Osteocyte (in vitro differentiated cells): Measurements from ENCODE around the gene ACHE. TPM values are rescaled to one million over a fixed set of nuclear protein-coding genes. Genes with fewer than 3 reads are reported as not detected.
A peak's percentile ranks its signal among the peaks of the same experiment; 100 is the strongest.

Source experiments
- DNase-seq: peaks from one replicate; pipeline ENCODE4 v3.0.0; 2021; ENCODE audit warnings: mixed read lengths; ENCODE audit not compliant: unreplicated experiment; ENCODE audit errors: extremely low spot score
- H3K27ac Mint-ChIP-seq: one replicate; pipeline ENCODE4 v1.8.0; 2021; ENCODE audit warnings: mild to moderate bottlenecking, mixed read lengths; ENCODE audit not compliant: unreplicated experiment
- H3K27me3 Mint-ChIP-seq: one replicate; pipeline ENCODE4 v1.8.0; 2021; ENCODE audit warnings: mixed read lengths; ENCODE audit not compliant: unreplicated experiment
- H3K36me3 Mint-ChIP-seq: one replicate; pipeline ENCODE4 v1.8.0; 2021; ENCODE audit warnings: mixed read lengths; ENCODE audit not compliant: unreplicated experiment
- H3K4me1 Mint-ChIP-seq: one replicate; pipeline ENCODE4 v1.8.0; 2021; ENCODE audit warnings: mixed read lengths; ENCODE audit not compliant: unreplicated experiment
- H3K4me3 Mint-ChIP-seq: one replicate; pipeline ENCODE4 v1.8.0; 2021; ENCODE audit warnings: mild to moderate bottlenecking, moderate library complexity, mixed read lengths; ENCODE audit not compliant: unreplicated experiment
- H3K9me3 Mint-ChIP-seq: one replicate; pipeline ENCODE4 v1.8.0; 2021; ENCODE audit warnings: mixed read lengths; ENCODE audit not compliant: unreplicated experiment
- CTCF ChIP-seq: fragments of 200-600 bp; sonication (generic); IDR thresholded peaks from 2 replicates; pipeline ENCODE4 v1.5.0; 2021; ENCODE audit warnings: antibody characterized with exemption, mild to moderate bottlenecking, moderate library complexity
- total RNA-seq: library from RNA; stranded (reverse); gene quantifications from 2 replicates; pipeline ENCODE4 v1.2.1, GENCODE V29; 2021

The ACHE gene
- total RNA-seq, 1 donor from 2014 or later = 2.2 TPM

- Mint-ChIP-seq H3K27ac (no peak overlapping the region), H3K36me3 (no peaks in the 10 kb centered on the region), H3K27me3 (peaks cover 28% of the 10 kb centered on the region), H3K4me3 (peak overlapping the region; percentile 74), H3K4me1 (peaks cover 13% of the 10 kb centered on the region), H3K9me3 (no peaks in the 10 kb centered on the region)
- TF ChIP-seq CTCF = peak; percentile 91
- DNase-seq = no peak
Observed at GRCh38 chr7:100896732-100897608, 1.3 kb upstream of the ACHE start.

GRCh38 chr7:100895956-100896731 is 456 bp upstream of the ACHE start:
- TF ChIP-seq CTCF = no peak

GRCh38 chr7:100894860-100895700 is 608 bp downstream of the ACHE start:
- no peak overlapping the region for H3K27ac Mint-ChIP-seq
- H3K9me3 Mint-ChIP-seq = no peaks in the 10 kb centered on the region

More at GRCh38 chr7:100895956-100896731, 456 bp upstream of the ACHE start:
- Mint-ChIP-seq H3K4me1 (peaks cover 17% of the 10 kb centered on the region), H3K36me3 (no peaks in the 10 kb centered on the region), H3K4me3 (peak overlapping the region; percentile 74), H3K27me3 (peaks cover 28% of the 10 kb centered on the region), H3K9me3 (no peaks in the 10 kb centered on the region), H3K27ac (no peak overlapping the region)
- DNase-seq = no peak

GRCh38 chr7:100893910-100894721 is 1.6 kb downstream of the ACHE start:
- no peak overlapping the region for H3K4me3 Mint-ChIP-seq
- H3K9me3 Mint-ChIP-seq = no peaks in the 10 kb centered on the region
- H3K27me3 Mint-ChIP-seq = peaks cover 17% of the 10 kb centered on the region
- DNase-seq = no peak
- H3K27ac Mint-ChIP-seq = no peak overlapping the region
- TF ChIP-seq CTCF = no peak
- H3K36me3 Mint-ChIP-seq = no peaks in the 10 kb centered on the region
- H3K4me1 Mint-ChIP-seq = peaks cover 24% of the 10 kb centered on the region

More at GRCh38 chr7:100894860-100895700, 608 bp downstream of the ACHE start:
- Mint-ChIP-seq H3K4me1 (peaks cover 24% of the 10 kb centered on the region), H3K4me3 (peak overlapping the region; percentile 63), H3K36me3 (no peaks in the 10 kb centered on the region), H3K27me3 (peaks cover 20% of the 10 kb centered on the region)
- peak; percentile 88 for TF ChIP-seq CTCF
- peak; percentile 90 for DNase-seq
